KMS-11 (cell line): Measurements from ENCODE around the gene PCSK1N.

ENCODE experiments used
- H2AFZ ChIP-seq: fragments of 200-600 bp; sonication (generic); 2 replicates; pipeline ENCODE4 v1.6.1; 2016; ENCODE audit warnings: antibody characterized with exemption, mixed run types, low read depth
- H3K27ac ChIP-seq: fragments of 200-600 bp; sonication (generic); 2 replicates; pipeline ENCODE4 v1.6.1; 2016; ENCODE audit warnings: mild to moderate bottlenecking, mixed run types
- H3K27me3 ChIP-seq: fragments of 200-600 bp; sonication (generic); 2 replicates; pipeline ENCODE4 v1.6.1; 2017; ENCODE audit warnings: mild to moderate bottlenecking, low read depth, mixed run types, moderate library complexity; ENCODE audit not compliant: insufficient read depth
- H3K36me3 ChIP-seq: fragments of 200-600 bp; sonication (generic); 2 replicates; pipeline ENCODE4 v1.6.1; 2017; ENCODE audit warnings: mild to moderate bottlenecking, mixed run types; ENCODE audit not compliant: insufficient read depth
- H3K4me1 ChIP-seq: fragments of 200-600 bp; sonication (generic); 2 replicates; pipeline ENCODE4 v1.6.1; 2016; ENCODE audit warnings: mild to moderate bottlenecking, low read depth, mixed run types; ENCODE audit not compliant: poor library complexity, severe bottlenecking
- H3K4me2 ChIP-seq: fragments of 200-600 bp; sonication (generic); 2 replicates; pipeline ENCODE4 v1.7.0; 2016; ENCODE audit warnings: mild to moderate bottlenecking, mixed run types
- H3K4me3 ChIP-seq: fragments of 200-600 bp; sonication (generic); IDR thresholded peaks from 2 replicates; pipeline ENCODE4 v1.6.1; 2017; ENCODE audit warnings: low read depth, low read length, mixed read lengths; ENCODE audit not compliant: insufficient read depth
- H3K79me2 ChIP-seq: fragments of 200-600 bp; sonication (generic); 2 replicates; pipeline ENCODE4 v1.6.1; 2016; ENCODE audit warnings: low read depth, mixed run types; ENCODE audit not compliant: insufficient read depth
- H3K9ac ChIP-seq: fragments of 200-600 bp; sonication (generic); 2 replicates; pipeline ENCODE4 v1.6.1; 2016; ENCODE audit warnings: mild to moderate bottlenecking, mixed run types
- H4K20me1 ChIP-seq: fragments of 200-600 bp; sonication (generic); 2 replicates; pipeline ENCODE4 v1.6.1; 2016; ENCODE audit warnings: mild to moderate bottlenecking, mixed run types; ENCODE audit not compliant: insufficient read depth
- CTCF ChIP-seq: fragments of 200-600 bp; sonication (generic); conservative IDR thresholded peaks from 2 replicates; pipeline ENCODE4 v1.6.1; 2017; ENCODE audit warnings: low read depth, mild to moderate bottlenecking, antibody characterized with exemption, low read length, moderate library complexity, mixed read lengths

Gene PCSK1N

GRCh38 chrX:48782795-48783194 lies 52.6 kb downstream of the PCSK1N start:
- Histone ChIP-seq H3K27ac (no peak overlapping the region), H3K27me3 (no peaks in the 10 kb centered on the region), H3K4me1 (no peaks in the 10 kb centered on the region), H3K4me3 (no peak overlapping the region), H4K20me1 (no peaks in the 10 kb centered on the region), H2AFZ (no peak overlapping the region), H3K4me2 (no peak overlapping the region), H3K36me3 (no peaks in the 10 kb centered on the region), H3K79me2 (no peaks in the 10 kb centered on the region), H3K9ac (no peak overlapping the region)
- TF ChIP-seq CTCF = no peak

GRCh38 chrX:48782216-48782615 lies 53.2 kb downstream of the PCSK1N start:
- no peak for TF ChIP-seq CTCF
- Histone ChIP-seq H4K20me1 (no peaks in the 10 kb centered on the region), H3K4me2 (no peak overlapping the region), H3K4me3 (no peak overlapping the region), H3K9ac (no peak overlapping the region), H3K27me3 (no peaks in the 10 kb centered on the region), H3K36me3 (no peaks in the 10 kb centered on the region), H3K79me2 (no peaks in the 10 kb centered on the region), H2AFZ (no peak overlapping the region), H3K4me1 (no peaks in the 10 kb centered on the region), H3K27ac (no peak overlapping the region)

DNA sequence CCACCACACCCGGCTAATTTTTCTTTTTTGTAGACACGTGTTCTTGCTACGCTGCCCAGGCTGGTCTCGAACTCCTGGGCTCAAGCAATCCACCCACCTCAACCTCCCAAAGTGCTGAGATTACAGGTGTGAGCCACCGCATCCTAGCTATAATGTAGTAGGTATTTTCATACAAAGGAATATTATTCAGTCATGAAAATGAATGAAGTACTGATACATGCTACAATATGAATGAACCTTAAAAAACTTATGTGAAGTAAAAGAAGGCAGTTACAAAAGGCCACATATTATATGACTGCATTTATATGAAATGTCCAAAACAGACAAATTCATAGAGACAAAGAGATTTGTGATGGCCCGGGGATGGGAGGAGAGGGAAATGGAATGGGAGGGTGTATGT lies 53.7 kb downstream of the PCSK1N start:
- Histone ChIP-seq H3K4me2 (no peak overlapping the region), H3K4me1 (no peaks in the 10 kb centered on the region), H3K27ac (no peak overlapping the region), H3K9ac (no peak overlapping the region), H2AFZ (no peak overlapping the region), H3K36me3 (no peaks in the 10 kb centered on the region), H3K4me3 (no peak overlapping the region), H4K20me1 (no peaks in the 10 kb centered on the region), H3K79me2 (no peaks in the 10 kb centered on the region), H3K27me3 (no peaks in the 10 kb centered on the region)
- TF ChIP-seq CTCF = no peak
